ENCODE measurements around the gene MEGF9.
"Not testable (repeated sequence)": the region's sequence is repeated elsewhere in the genome, so short reads cannot be mapped to it uniquely, and the experiment has no call there.

MEGF9 gene

GRCh38 chr9:120555839-120556238, 158.4 kb downstream of the MEGF9 start:
- in situ Hi-C loops (cut with MboI; ENCODE audit: low sequenced_read_pairs): no loop called here

- in situ Hi-C loops (cut with MboI; ENCODE audit: low sequenced_read_pairs): not testable (repeated sequence)
These were observed 162.0 kb downstream of the MEGF9 start for GRCh38 chr9:120552210-120552704.
